Mesenteric fat pad (tissue), 1 donor: Measurements from ENCODE around the gene LASP1NB.

Experiments
- DNase-seq: peaks from one replicate; pipeline ENCODE4 v3.0.0-alpha.2; 2020; ENCODE audit warnings: low spot score
- donor health status: DM: yes; HTN: yes; CAD: no.

The LASP1NB gene

GRCh38 chr17:38925263-38925995 is at the start of gene LASP1NB:
Gene LASP1NB (plus strand): TSS chr17:38925614.
- DNase-seq, result no peak

DNA sequence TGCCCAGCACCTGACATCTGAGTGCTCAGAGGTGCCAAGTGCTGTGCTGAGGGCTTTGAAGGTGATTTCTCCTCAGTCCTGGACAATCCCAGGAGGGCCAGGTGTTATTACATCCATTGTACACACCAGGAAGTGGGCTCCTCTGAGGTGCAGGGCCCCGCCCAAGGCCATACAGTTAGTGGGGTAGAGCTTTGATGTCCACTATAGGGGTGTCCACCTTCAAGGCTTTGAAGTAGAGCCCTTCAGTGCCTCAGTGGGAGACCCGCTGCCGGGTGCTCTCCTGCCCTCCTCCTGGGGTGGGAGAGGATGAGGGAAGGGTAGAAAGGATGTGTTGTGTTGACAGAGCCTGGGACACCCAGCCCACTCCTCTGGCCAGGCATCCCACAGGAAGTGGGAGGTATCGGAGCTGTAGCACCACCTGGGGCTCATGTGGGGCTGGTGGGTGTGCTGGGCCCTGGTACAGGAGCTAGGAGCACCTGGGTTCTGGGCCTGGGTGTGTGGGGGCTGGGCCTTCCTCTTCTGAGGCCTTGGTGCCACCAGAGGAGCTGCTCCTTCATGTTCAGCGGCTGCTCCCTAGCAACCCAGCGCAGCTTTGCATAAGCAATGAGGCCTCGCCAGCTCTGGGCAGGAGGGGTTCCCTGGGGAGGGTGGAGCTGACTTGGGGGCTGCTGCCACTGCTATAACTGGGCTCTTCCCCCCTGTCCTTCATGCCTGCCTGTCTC is 48.1 kb upstream of the LASP1NB start:
- DNase-seq, result no peak

- no peak for DNase-seq
Observed at GRCh38 chr17:38879878-38880665, 45.3 kb upstream of the LASP1NB start.

GRCh38 chr17:38881600-38882191 is 43.7 kb upstream of the LASP1NB start:
- no peak for DNase-seq

- no peak for DNase-seq
Observed at GRCh38 chr17:38882870-38883269, 42.5 kb upstream of the LASP1NB start.

GRCh38 chr17:38883592-38884526 is 41.6 kb upstream of the LASP1NB start:
- DNase-seq, result no peak

DNA sequence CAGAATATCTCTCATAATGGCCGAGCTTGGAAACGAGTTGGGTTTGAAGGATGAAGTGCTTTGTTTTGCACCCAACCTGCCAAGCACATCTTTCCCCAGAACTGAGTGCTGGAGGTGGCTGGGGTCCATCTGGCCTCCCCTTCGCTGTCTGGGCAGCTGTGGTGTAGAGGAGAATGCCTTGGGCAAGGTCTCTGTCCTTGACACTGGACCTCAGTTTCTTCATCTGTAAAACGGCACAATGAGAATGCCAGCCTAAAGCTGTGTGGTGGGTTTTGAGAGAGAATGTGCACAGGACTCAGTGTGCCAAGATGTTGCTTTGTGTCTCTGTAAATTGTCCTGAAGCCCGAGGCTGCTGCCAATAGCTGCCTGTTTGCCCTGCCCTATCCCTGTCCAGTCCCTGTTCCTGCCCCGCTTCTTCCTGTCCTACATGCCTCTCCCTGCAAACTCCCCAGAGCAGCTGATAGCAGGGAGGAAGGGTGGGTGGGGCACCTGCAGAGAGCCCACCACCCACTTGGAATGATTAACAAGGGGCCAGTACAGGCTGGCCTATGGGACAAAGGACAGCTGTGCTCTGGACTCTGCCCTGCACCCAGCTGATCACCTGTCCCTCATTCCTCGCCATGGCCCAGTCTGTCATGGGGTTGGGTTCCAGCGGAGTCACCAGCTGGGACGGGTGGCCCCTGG is 40.2 kb upstream of the LASP1NB start:
- DNase-seq, result no peak

DNA sequence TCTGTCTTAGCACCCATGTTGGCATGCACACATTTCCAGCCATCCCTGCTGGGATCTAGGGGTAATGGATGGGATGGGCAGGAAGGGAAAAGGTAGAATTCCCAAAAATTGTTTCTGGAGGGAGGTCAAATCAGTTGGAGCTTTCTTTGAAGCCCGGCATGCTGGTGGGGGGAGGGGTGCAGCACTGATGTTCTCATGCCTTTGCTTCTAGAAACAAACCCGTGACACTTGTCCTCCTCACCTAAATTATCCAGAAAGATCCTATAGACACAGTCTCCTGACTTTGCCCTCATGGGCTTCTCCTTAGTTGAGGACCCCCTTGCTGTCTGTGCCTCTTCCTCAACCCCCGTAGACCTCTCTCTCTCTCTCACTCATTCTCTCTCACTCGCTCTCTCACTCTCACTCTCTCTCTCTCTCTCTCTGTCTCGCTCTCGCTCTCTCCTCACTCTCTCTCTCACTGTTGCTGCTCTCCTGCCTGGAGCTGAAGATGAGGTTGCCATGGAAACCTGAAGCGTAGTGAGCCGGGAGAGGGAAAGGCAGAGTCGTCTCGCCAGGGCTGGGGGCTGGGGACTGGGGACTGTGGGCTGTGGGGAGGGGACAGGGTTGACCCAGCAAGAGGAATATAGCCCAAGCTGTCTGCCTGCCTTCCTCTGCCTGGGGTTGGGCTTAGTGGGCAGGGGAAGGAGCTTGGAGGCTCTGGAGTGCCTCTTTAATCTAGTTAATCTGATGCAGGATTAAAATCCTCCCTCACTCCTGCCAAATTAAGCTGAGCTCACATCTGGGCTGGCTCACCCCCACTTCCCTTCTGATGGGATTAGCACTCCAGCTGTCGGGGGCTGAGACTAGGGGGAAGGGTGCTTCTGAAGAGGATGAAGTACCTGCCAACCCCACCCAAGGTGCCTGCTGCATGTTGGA is 39.4 kb upstream of the LASP1NB start:
- no peak for DNase-seq

DNA sequence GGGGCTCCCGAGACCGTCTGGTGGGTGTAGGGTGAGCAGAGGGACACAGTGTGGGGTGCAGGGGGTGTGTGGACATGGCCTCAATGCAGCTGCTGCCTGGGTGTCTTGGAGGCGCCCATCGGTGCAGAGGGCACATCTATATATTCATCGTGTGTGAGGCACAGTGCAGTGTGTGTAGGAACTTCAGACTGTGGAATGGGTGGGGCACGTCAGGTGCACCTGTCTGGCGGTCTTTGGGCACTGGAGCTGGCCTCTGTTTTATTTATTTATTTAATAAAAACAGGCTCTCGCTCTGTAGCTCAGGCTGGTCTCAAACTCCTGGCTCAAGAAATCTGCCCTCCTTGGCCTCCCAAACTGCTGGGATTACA is 38.8 kb upstream of the LASP1NB start:
- DNase-seq, result no peak

GRCh38 chr17:38888842-38889241 is 36.6 kb upstream of the LASP1NB start:
- DNase-seq, result no peak

- DNase-seq, result no peak
Observed at GRCh38 chr17:38889745-38890409, 35.5 kb upstream of the LASP1NB start.

GRCh38 chr17:38890410-38890746 is 35.0 kb upstream of the LASP1NB start:
- DNase-seq, result no peak

GRCh38 chr17:38891441-38891840 is 34.0 kb upstream of the LASP1NB start:
- no peak for DNase-seq

DNA sequence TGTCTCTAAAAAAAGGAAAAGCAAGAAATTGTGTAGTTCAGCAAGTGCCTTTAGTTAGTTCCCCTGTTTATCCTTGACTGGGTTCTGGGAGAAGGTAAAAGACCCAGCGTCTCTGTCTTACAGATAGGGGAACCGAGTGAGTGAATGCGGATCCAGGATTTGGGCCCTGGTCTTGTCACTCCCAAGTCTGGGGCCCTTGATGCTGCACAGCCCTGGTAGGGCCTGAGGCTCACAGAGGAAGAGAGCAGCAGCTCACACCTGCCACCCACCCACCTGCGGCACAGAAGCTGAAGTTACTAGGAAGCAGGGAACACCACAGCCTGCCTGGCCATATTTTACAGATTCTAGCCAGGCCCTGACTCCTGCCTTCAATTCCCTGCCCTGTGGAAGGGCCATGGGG is 33.3 kb upstream of the LASP1NB start:
- no peak for DNase-seq

DNA sequence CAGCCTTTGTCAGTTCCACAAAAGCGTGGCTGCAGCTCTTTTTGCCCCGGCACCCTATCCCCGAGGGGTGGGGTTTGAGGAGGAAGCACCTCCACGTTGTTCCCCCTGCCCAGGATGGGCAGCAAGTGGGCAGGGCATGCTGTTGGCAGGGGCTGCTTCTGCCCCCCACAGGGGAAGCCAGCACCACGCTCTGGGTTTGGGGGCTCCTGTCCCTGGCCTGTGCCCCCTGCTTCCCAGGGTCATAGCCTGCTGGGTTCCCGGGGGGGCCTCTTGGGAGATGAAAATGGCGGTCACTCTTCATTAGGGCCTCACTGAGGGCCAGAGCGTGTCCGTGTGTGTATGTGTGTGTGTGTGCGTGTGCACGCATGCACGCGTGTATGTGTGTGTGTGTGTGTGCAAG is 32.8 kb upstream of the LASP1NB start:
- DNase-seq, result no peak

DNA sequence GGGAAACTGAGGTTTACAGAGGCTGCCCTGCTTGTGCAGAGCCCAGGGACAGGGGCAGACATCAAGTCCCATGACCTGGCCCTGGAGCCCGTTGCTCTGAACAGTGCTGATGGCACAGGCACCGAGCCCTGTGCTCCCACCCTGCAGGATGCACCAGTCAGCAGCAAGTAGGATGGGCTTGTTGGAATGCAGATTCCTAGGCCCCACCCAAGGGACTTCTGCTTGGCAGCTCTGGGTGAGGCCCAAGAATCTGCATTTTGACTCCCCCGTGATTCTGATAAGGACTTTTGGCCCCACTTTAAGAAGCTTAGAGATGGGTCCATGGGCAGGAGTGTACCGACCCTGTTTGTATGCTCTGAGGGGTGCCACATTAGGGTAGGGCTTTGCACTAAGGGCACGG is 32.3 kb upstream of the LASP1NB start:
- DNase-seq, result no peak

GRCh38 chr17:38893607-38894006 is 31.8 kb upstream of the LASP1NB start:
- DNase-seq, result no peak

DNA sequence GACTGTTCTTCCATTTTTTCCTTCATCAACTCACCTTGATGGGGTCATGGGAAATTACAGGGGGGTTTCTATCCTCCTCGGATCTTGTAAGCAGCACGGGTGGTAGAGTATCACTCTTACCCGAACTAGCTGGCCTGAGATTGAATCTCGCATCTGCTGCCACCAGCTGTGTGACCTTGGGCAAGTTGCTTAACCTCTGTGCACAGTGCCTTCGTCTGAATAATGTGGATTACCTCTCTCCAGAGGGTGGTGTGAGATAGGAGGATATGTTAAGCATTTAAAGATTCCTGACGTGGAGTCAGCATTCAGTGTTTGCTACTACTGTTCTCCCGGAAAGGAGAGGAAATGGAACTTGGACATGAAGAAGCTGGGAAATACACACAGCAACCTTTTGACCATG is 31.1 kb upstream of the LASP1NB start:
- DNase-seq, result no peak
